Measurements from ENCODE around the gene TAS2R46. TPM values are rescaled to one million over a fixed set of nuclear protein-coding genes. Genes with fewer than 3 reads are reported as not detected.

TAS2R46 gene
- 0.08 TPM in 1 of 5 replicates, not detected in the others for total RNA-seq (2022; extraction: Qiagen RNA extraction)

GRCh38 chr12:11062194-11062593, at the start of gene TAS2R46:
TSS of gene TAS2R46 (minus strand) at chr12:11062294. CDS start at chr12:11062294, 0 bp downstream.

GRCh38 chr12:11092128-11092527, 30.0 kb upstream of the TAS2R46 start, which contains the start of gene TAS2R43:
TSS of gene TAS2R43 (minus strand) at chr12:11092313. CDS start at chr12:11092229, 84 bp downstream.

GRCh38 chr12:11031307-11031706, 30.8 kb downstream of the TAS2R46 start, which contains the start of gene TAS2R31:
TSS of gene TAS2R31 (minus strand) at chr12:11031407. CDS start at chr12:11031335, 72 bp downstream.

GRCh38 chr12:11022520-11022919, 39.6 kb downstream of the TAS2R46 start, which contains the start of gene TAS2R19:
TSS of gene TAS2R19 (minus strand) at chr12:11022620. CDS start at chr12:11022571, 49 bp downstream.

Other genes starting within 250 kb of the TAS2R46 start
- 0.11 to 0.17 TPM in 2 of 5 replicates, not detected in the others for gene TAS2R10, start 235.9 kb downstream of the TAS2R46 start, total RNA-seq (2022; extraction: Qiagen RNA extraction)
- gene PRR4, start 212.8 kb downstream of the TAS2R46 start, total RNA-seq (2022; extraction: Qiagen RNA extraction) = 1.6 to 2.9 TPM (median 2.6 TPM) in 5 replicates
- 1.7 to 4.2 TPM (median 2.7 TPM) in 5 replicates for gene PRH1, start 178.0 kb downstream of the TAS2R46 start, total RNA-seq (2022; extraction: Qiagen RNA extraction)
- gene TAS2R13, start 152.7 kb downstream of the TAS2R46 start, total RNA-seq (2022; extraction: Qiagen RNA extraction) = not detected in 5 replicates
- gene PRH2, start 133.1 kb downstream of the TAS2R46 start, total RNA-seq (2022; extraction: Qiagen RNA extraction) = 0.16 to 0.47 TPM in 2 of 5 replicates, not detected in the others
- gene TAS2R14, start 123.0 kb downstream of the TAS2R46 start, total RNA-seq (2022; extraction: Qiagen RNA extraction) = 0.30 to 0.96 TPM (median 0.58 TPM) in 5 replicates
- gene TAS2R50, start 75.4 kb downstream of the TAS2R46 start, total RNA-seq (2022; extraction: Qiagen RNA extraction) = not detected in 5 replicates
- 0.07 to 0.13 TPM (median 0.10 TPM) in 5 replicates for gene TAS2R20, start 64.0 kb downstream of the TAS2R46 start, total RNA-seq (2022; extraction: Qiagen RNA extraction)
- gene TAS2R19, start 39.7 kb downstream of the TAS2R46 start, total RNA-seq (2022; extraction: Qiagen RNA extraction) = 0.18 TPM in 1 of 5 replicates, not detected in the others
- gene TAS2R31, start 30.9 kb downstream of the TAS2R46 start, total RNA-seq (2022; extraction: Qiagen RNA extraction) = 0.13 to 0.28 TPM (median 0.17 TPM) in 3 of 5 replicates, not detected in the others
- not detected in 5 replicates for gene TAS2R43, start 30.0 kb upstream of the TAS2R46 start, total RNA-seq (2022; extraction: Qiagen RNA extraction)
- gene TAS2R30, start 72.3 kb upstream of the TAS2R46 start, total RNA-seq (2022; extraction: Qiagen RNA extraction) = 0.05 TPM in 1 of 5 replicates, not detected in the others
- gene SMIM10L1, start 108.9 kb upstream of the TAS2R46 start, total RNA-seq (2022; extraction: Qiagen RNA extraction) = 8.2 to 8.9 TPM (median 8.7 TPM) in 5 replicates
- gene TAS2R42, start 124.6 kb upstream of the TAS2R46 start, total RNA-seq (2022; extraction: Qiagen RNA extraction) = not detected in 5 replicates
- gene PRB3, start 207.4 kb upstream of the TAS2R46 start, total RNA-seq (2022; extraction: Qiagen RNA extraction) = not detected in 5 replicates
- not detected in 5 replicates for gene PRB4, start 248.1 kb upstream of the TAS2R46 start, total RNA-seq (2022; extraction: Qiagen RNA extraction)